Heart right ventricle (tissue), 16 donors: ENCODE measurements around the gene CCR1. TPM values are rescaled to one million over a fixed set of nuclear protein-coding genes. Genes with fewer than 3 reads are reported as not detected.
A peak's percentile ranks its signal among the peaks of the same experiment; 100 is the strongest.
"Not testable (repeated sequence)": the region's sequence is repeated elsewhere in the genome, so short reads cannot be mapped to it uniquely, and the experiment has no call there.

Source experiments
- ATAC-seq, 8 donors: fragments of 200-7000 bp; cut with Tn5 transposase; one replicate each; pipeline ENCODE4 v1.9.1; 2020; ENCODE audit warnings: mild to moderate bottlenecking in 8 of 8, moderate library complexity in 8 of 8, moderate number of reproducible peaks in 1 of 8
- DNase-seq, 2 donors: peaks; one replicate each; pipeline ENCODE4 v3.0.0-alpha.2; 2020
- H3K27ac ChIP-seq, 10 donors: fragments of 200-600 bp; sonication (generic) in 2 of 10; one replicate each; pipeline versions ENCODE4 v1.5.0 to v1.8.0; 2020 to 2022; ENCODE audit warnings: mild to moderate bottlenecking in 3 of 10
- H3K27me3 ChIP-seq, 7 donors: fragments of 200-600 bp; one replicate each; pipeline ENCODE4 v1.8.0; 2021 to 2022; ENCODE audit warnings: mild to moderate bottlenecking in 2 of 7
- H3K36me3 ChIP-seq, 9 donors: fragments of 200-600 bp; sonication (generic) in 1 of 9; one replicate each; pipeline versions ENCODE4 v1.5.0 to v1.8.0; 2020 to 2022; ENCODE audit warnings: mild to moderate bottlenecking in 2 of 9
- H3K4me1 ChIP-seq, 9 donors: fragments of 200-600 bp; sonication (generic) in 1 of 9; one replicate each; pipeline versions ENCODE4 v1.5.0 to v1.8.0; 2020 to 2022; ENCODE audit warnings: mild to moderate bottlenecking in 4 of 9
- H3K4me3 ChIP-seq, 10 donors: fragments of 200-600 bp; sonication (generic) in 2 of 10; one replicate each; pipeline versions ENCODE4 v1.5.0 to v1.8.0; 2020 to 2022; ENCODE audit warnings: mild to moderate bottlenecking in 7 of 10, moderate library complexity in 2 of 10
- H3K9me3 ChIP-seq, 11 donors: fragments of 200-600 bp in 10 of 11; sonication (generic) in 2 of 11; one replicate each; pipeline versions ENCODE4 v1.5.0 to v1.8.0; 2013 to 2022; ENCODE audit warnings: mild to moderate bottlenecking in 2 of 11, control low read depth in 1 of 11, moderate library complexity in 1 of 11
- WGBS, 2 donors: extraction: QIAGEN DNeasy Blood & Tissue Kit; methylation state at CpG; one replicate each; pipeline ENCODE4 v1.1.7; 2013; ENCODE audit warnings: inconsistent platforms in 1 of 2; 5-methylcytosine and 5-hydroxymethylcytosine counted together
- intact Hi-C, 10 donors: fragments of 100-400 bp; cut with DNase I; formaldehyde crosslinking; loops; one replicate each; pipeline versions ENCODE4 v1.11.1 to v1.14.2; 2022
- polyA plus RNA-seq, 2 donors: library from polyadenylated mRNA; stranded (reverse); fragments of 200-250 nt; gene quantifications; one replicate each; pipeline ENCODE4 v1.2.3, GENCODE V29; 2013
- total RNA-seq, 10 donors: library from RNA; stranded (reverse); fragmentation: NEBNext Ultra II Directional in 3 of 10; extraction: Animal tissue kit (Norgen Biotek cat#: 25700) in 3 of 10; gene quantifications; one replicate each; pipeline versions ENCODE4 v1.2.1 to v1.2.4, GENCODE V29; 2021 to 2023
- TF ChIP-seq, protein P1 (sequence below), 9 donors: fragments of 200-600 bp; sonication (generic) in 2 of 9; IDR thresholded peaks; one replicate each; pipeline versions ENCODE4 v1.5.0 to v1.8.0; 2021 to 2022; ENCODE audit warnings: antibody characterized with exemption in 9 of 9, mild to moderate bottlenecking in 5 of 9, moderate library complexity in 1 of 9
- donor health status: Arrhythmogenic right ventricular cardiomyopathy.
- donor health status: ischemic (EF 13 %, LVEDD 7.1; RV severe dilation, severe dysfunction).
- donor health status: healthy with polysubstance abuse.
- donor health status: DM: no; HTN: yes; CAD: no.
- donor health status: DM: no; HTN: no; CAD: no.
- donor health status: ischemic (EF 25% LVEDD 6.9; RV normal size, moderate dysfunction).
- donor health status: ischemic (EF 25% LVEDD 5.7; RV mildly dilated, moderate dysfunction).
- donor health status: healthy.
- donor health status: DM: yes; HTN: yes; CAD: no.
- donor health status: Ischemic cardiomyopathy.
- donor health status: ischemic (EF 35%, LVEDD 5.7; RV mildly dilated, moderate dysfunction).
- donor health status: nonischemic (EF 11% LVEDD 7.7; RV severe dilation, severe dysfunction).
- donor health status: DM: yes; HTN: yes; CAD: no.
- donor health status: PGD.
- donor health status: ischemic (EF 29% LVEDD 5.4; RV normal size, mild dysfunction).
- donor health status: nonischemic (EF 23%, LVEDD 6.1; RV moderate dilation, normal function).

CCR1 gene
- total and polyA plus RNA-seq, 12 donors: 0.66 to 24.9 (median 1.6) TPM

DNA sequence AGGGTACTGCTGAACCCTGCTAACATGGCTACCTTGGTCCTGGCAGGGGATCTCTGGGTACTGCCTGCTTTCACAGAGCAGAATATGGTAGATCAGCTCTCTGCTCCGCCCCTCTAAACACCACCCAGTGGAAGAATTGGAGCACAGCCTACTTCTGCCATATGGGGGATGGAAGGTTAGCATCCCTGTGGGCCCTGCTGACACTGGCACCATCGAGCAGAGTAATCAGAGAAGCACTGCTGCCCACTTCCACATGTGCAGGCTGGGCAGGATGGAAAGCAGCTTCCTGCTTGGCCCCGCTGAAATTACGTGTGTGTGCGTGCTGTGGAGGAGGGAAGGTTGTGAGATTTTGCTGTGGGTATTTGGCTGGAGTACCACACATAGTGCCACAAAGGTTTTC, 24.8 kb downstream of the CCR1 start:
- intact Hi-C loops: no loop called here
- DNase-seq: no peak
- H3K4me1 ChIP-seq: peaks cover 0 to 25% (median 0%) of the 10 kb centered on the region in 9 donors
- TF ChIP-seq, protein P1, sequence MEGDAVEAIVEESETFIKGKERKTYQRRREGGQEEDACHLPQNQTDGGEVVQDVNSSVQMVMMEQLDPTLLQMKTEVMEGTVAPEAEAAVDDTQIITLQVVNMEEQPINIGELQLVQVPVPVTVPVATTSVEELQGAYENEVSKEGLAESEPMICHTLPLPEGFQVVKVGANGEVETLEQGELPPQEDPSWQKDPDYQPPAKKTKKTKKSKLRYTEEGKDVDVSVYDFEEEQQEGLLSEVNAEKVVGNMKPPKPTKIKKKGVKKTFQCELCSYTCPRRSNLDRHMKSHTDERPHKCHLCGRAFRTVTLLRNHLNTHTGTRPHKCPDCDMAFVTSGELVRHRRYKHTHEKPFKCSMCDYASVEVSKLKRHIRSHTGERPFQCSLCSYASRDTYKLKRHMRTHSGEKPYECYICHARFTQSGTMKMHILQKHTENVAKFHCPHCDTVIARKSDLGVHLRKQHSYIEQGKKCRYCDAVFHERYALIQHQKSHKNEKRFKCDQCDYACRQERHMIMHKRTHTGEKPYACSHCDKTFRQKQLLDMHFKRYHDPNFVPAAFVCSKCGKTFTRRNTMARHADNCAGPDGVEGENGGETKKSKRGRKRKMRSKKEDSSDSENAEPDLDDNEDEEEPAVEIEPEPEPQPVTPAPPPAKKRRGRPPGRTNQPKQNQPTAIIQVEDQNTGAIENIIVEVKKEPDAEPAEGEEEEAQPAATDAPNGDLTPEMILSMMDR (IDR thresholded peaks at IDR 0.05): no peak
- 70 to 74% methylated on average over 5 of the region's 5 CpGs for WGBS, 2 donors
- peaks cover 0 to 7% (median 0%) of the 10 kb centered on the region in 7 donors for H3K27me3 ChIP-seq
- H3K9me3 ChIP-seq: no peaks in the 10 kb centered on the region
- no peaks in the 10 kb centered on the region for H3K36me3 ChIP-seq
- no peak overlapping the region for H3K4me3 ChIP-seq
- peak overlapping the region in 1 of 10 donors; percentile 44 for H3K27ac ChIP-seq
- peak in 2 of 8 donors; percentile 20 to 56 for ATAC-seq

DNA sequence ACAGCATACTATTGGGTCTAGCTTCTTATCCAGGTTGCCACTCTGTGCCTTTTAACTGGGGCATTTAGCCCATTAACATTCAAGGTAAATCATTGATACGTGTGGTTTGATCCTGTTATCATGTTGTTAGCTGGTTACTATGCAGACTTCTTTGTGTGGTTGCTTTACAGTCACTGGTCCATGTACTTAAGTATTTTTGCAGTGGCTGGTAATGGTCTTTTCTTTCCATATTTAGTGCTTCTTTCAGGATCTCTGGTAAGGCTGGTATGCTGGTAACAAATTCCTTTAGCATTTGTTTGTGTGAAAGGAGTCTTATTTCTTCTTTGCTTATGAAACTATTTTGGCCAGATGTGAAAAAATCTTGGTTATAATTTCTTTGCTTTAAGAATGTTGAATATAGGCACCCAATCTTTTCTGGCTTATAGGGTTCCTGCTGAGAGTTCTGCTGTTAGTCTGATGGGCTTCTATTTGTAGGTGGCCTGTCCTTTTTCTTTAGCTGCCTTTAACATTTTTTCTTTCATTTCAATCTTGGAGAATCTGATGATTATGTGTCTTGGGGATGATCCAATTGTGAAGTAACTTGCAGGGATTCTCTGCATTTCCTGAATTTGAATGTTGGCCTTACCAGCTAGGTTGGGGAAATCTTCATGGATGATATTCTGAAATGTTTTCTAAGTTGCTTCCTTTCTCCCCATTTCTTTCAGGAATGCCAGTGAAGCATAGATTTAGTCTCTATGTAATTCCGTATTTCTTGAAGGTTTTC, 39.3 kb downstream of the CCR1 start:
- 78% methylated on average over 2 of the region's 2 CpGs for WGBS, 2 donors
- no peaks in the 10 kb centered on the region for H3K36me3 ChIP-seq

DNA sequence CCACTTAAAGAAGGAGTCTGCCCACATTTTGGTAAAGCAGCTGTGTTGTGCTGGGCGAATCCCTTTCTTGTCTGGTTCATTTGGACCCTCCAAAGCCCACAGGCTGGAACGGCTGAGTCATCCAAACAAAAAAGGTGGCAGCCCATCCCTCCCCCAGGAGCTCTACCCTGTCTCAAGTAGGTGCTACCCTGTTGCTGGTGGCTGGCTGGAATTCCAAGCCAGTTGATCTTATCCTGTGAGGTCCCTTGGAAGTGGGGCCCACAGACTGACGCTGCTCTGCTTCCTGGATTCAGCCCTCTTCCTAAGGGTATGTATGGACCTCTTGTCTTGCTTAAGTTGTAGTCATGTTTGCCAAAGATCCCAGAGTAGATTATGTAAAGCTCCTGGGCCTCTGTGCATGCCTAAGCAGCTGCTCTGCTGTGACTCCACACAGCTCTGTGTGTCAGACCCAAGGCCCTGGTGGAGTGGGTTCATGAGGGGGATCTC, 44.5 kb downstream of the CCR1 start:
- H3K27me3 ChIP-seq: peaks cover 0 to 9% (median 0%) of the 10 kb centered on the region in 7 donors
- H3K9me3 ChIP-seq: peaks cover 0 to 31% (median 8%) of the 10 kb centered on the region in 11 donors
- TF ChIP-seq, protein P1 (IDR thresholded peaks at IDR 0.05): no peak
- no peaks in the 10 kb centered on the region for H3K36me3 ChIP-seq
- ATAC-seq (no peak), DNase-seq (no peak)
- peaks cover 0 to 8% (median 0%) of the 10 kb centered on the region in 9 donors for H3K4me1 ChIP-seq
- no peak overlapping the region for H3K27ac ChIP-seq
- intact Hi-C loops: no loop called here
- H3K4me3 ChIP-seq: no peak overlapping the region
- WGBS, 2 donors: 67 to 75% methylated on average over 3 of the region's 3 CpGs

More for the DNA sequence above, 39.3 kb downstream of the CCR1 start:
- TF ChIP-seq, protein P1 (IDR thresholded peaks at IDR 0.05): no peak
- ATAC-seq (no peak), DNase-seq (no peak)
- intact Hi-C loops: no loop called here
- H3K4me3 ChIP-seq: no peak overlapping the region
- H3K27ac ChIP-seq: no peak overlapping the region
- H3K9me3 ChIP-seq: peaks cover 0 to 36% (median 9%) of the 10 kb centered on the region in 11 donors
- no peaks in the 10 kb centered on the region for H3K4me1 ChIP-seq
- peaks cover 0 to 2% (median 0%) of the 10 kb centered on the region in 7 donors for H3K27me3 ChIP-seq

DNA sequence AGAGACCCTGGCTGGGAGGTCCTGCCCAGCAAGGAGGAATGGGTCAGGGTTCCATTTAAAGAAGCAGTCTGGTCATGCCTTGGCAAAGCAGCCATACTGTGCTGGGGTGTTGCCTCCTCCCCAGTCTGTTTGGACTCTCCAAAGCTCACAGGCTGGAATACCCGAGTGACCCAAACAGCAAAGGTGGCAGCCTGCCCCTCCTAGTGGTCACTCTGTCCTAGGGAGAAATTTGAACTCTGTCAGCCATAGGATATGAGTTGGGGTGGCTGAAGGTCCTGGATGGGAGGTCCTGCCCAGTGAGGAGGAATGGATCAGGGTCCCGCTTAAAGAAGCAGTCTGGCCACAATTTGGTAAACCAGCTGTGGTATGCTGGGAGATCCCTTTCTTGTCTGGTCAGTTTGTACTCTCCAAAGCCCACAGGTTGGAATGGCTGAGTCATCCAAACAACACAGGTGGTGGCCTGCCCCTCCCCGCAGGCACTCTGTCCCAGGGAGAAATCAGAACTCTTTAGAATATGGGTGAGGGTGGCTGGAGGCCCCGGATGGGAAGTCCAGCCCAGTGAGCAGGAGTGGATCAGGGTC, 45.0 kb downstream of the CCR1 start:
- no peak overlapping the region for H3K4me3 ChIP-seq
- intact Hi-C loops: no loop called here
- WGBS, 2 donors: 69 to 82% methylated on average over 4 of the region's 4 CpGs
- H3K9me3 ChIP-seq: peaks cover 0 to 30% (median 5%) of the 10 kb centered on the region in 11 donors
- H3K27me3 ChIP-seq: peaks cover 0 to 9% (median 0%) of the 10 kb centered on the region in 7 donors
- ATAC-seq (no peak), DNase-seq (no peak)
- peaks cover 0 to 8% (median 0%) of the 10 kb centered on the region in 9 donors for H3K4me1 ChIP-seq
- no peaks in the 10 kb centered on the region for H3K36me3 ChIP-seq
- TF ChIP-seq, protein P1 (IDR thresholded peaks at IDR 0.05): no peak
- no peak overlapping the region for H3K27ac ChIP-seq

DNA sequence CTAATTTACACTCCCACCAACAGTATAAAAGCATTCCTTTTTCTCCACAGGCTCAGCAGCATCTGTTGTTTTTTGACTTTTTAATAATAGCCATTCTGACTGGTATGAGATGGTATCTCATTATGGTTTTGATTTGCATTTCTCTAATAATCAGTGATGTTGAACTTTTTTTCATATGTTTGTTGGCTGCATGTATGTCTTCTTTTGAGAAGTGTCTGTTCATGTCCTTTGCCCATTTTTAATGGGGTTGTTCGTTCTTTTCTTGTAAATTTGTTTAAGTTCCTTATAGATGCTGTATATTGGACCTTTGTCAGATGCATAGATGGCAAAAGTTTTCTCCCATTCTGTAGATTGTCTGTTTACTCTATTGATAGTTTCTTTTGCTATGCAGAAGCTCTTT, 50.4 kb downstream of the CCR1 start:
- H3K4me3 ChIP-seq, H3K36me3 ChIP-seq, ATAC-seq, H3K27ac ChIP-seq, intact Hi-C loops, DNase-seq, H3K27me3 ChIP-seq: not testable (repeated sequence)
- Histone ChIP-seq H3K4me1 (peaks cover 0 to 22% (median 0%) of the 10 kb centered on the region in 9 donors), H3K9me3 (peaks cover 0 to 16% (median 0%) of the 10 kb centered on the region in 11 donors)
- 68 to 71% methylated on average over 1 of the region's 1 CpG for WGBS, 2 donors
